Smooth muscle cell (in vitro differentiated cells): ENCODE measurements around the gene CBLL1. TPM values are rescaled to one million over a fixed set of nuclear protein-coding genes. Genes with fewer than 3 reads are reported as not detected.

Experiments used
- DNase-seq: peaks from one replicate; lab custom pipeline; 2025; ENCODE audit not compliant: unreplicated experiment; lab: John Stamatoyannopoulos, UW
- H2AFZ ChIP-seq: fragments of 200-600 bp; sonication (generic); 2 replicates; pipeline ENCODE4 v1.6.0; 2016; ENCODE audit warnings: antibody characterized with exemption, low read depth, mild to moderate bottlenecking
- H3F3A ChIP-seq: fragments of 200-600 bp; sonication (generic); 2 replicates; pipeline ENCODE4 v1.6.0; 2017; ENCODE audit warnings: antibody characterized with exemption, low read depth
- H3K27ac ChIP-seq: fragments of 200-600 bp; sonication (generic); 2 replicates; pipeline ENCODE4 v1.5.1; 2016; ENCODE audit warnings: low read depth, mild to moderate bottlenecking
- H3K27me3 ChIP-seq: fragments of 200-600 bp; sonication (generic); 2 replicates; pipeline ENCODE4 v1.6.1; 2016; ENCODE audit warnings: low read depth, mild to moderate bottlenecking
- H3K36me3 ChIP-seq: fragments of 200-600 bp; sonication (generic); 2 replicates; pipeline ENCODE4 v1.5.1; 2016; ENCODE audit warnings: low read depth
- H3K4me1 ChIP-seq: fragments of 200-600 bp; sonication (generic); 2 replicates; pipeline ENCODE4 v1.5.1; 2016; ENCODE audit warnings: low read depth
- H3K4me2 ChIP-seq: fragments of 200-600 bp; sonication (generic); 2 replicates; pipeline ENCODE4 v1.6.0; 2016; ENCODE audit warnings: mild to moderate bottlenecking
- H3K4me3 ChIP-seq: fragments of 200-600 bp; sonication (generic); 2 replicates; pipeline ENCODE4 v1.5.1; 2016; ENCODE audit warnings: mild to moderate bottlenecking
- H3K79me2 ChIP-seq: fragments of 200-600 bp; sonication (generic); 2 replicates; pipeline ENCODE4 v1.6.0; 2016; ENCODE audit warnings: low read depth, mild to moderate bottlenecking
- H3K9ac ChIP-seq: fragments of 200-600 bp; sonication (generic); 2 replicates; pipeline ENCODE4 v1.6.0; 2016; ENCODE audit warnings: low read depth
- H3K9me3 ChIP-seq: fragments of 200-600 bp; sonication (generic); replicated peaks from 2 replicates; pipeline ENCODE4 v1.5.1; 2016; ENCODE audit warnings: low read depth
- H4K20me1 ChIP-seq: fragments of 200-600 bp; sonication (generic); 2 replicates; pipeline ENCODE4 v1.6.0; 2016; ENCODE audit warnings: low read depth
- WGBS: methylation state at CpG from one replicate; pipeline ENCODE4 v1.1.7; 2016; ENCODE audit warnings: low lambda C conversion rate; 5-methylcytosine and 5-hydroxymethylcytosine counted together
- polyA plus RNA-seq: library from polyadenylated mRNA; unstranded; fragments of >200 nt; fragmentation: Nextera tagmentation; extraction: Ambion mirVana; gene quantifications from 2 replicates; pipeline ENCODE4 v1.2.1, GENCODE V29; 2016
- total RNA-seq: library from RNA; depleted of rRNA; stranded (reverse); fragments of >200 nt; gene quantifications from 2 replicates; pipeline ENCODE4 v1.2.3, GENCODE V29; 2014
- TF ChIP-seq, protein P1 (sequence below): fragments of 200-600 bp; sonication (generic); IDR thresholded peaks from 2 replicates; pipeline ENCODE4 v1.5.1; 2017; ENCODE audit warnings: borderline replicate concordance, mild to moderate bottlenecking, antibody characterized with exemption; ENCODE audit not compliant: insufficient read depth, poor library complexity, severe bottlenecking

The CBLL1 gene
- total and polyA plus RNA-seq, 2 experiments from 2014 or later, result 17.8 to 22.9 TPM

GRCh38 chr7:107768263-107768662 lies 24.3 kb downstream of the CBLL1 start:
- Histone ChIP-seq H3K27me3 (peaks cover 18% of the 10 kb centered on the region), H3K27ac (no peak overlapping the region), H3K4me1 (no peaks in the 10 kb centered on the region), H3K9me3 (no peaks in the 10 kb centered on the region), H4K20me1 (no peaks in the 10 kb centered on the region), H3K4me3 (no peak overlapping the region), H3K79me2 (no peaks in the 10 kb centered on the region), H3K36me3 (no peaks in the 10 kb centered on the region), H3F3A (no peaks in the 10 kb centered on the region), H3K4me2 (no peak overlapping the region), H2AFZ (no peak overlapping the region), H3K9ac (no peak overlapping the region)
- TF ChIP-seq, protein P1, sequence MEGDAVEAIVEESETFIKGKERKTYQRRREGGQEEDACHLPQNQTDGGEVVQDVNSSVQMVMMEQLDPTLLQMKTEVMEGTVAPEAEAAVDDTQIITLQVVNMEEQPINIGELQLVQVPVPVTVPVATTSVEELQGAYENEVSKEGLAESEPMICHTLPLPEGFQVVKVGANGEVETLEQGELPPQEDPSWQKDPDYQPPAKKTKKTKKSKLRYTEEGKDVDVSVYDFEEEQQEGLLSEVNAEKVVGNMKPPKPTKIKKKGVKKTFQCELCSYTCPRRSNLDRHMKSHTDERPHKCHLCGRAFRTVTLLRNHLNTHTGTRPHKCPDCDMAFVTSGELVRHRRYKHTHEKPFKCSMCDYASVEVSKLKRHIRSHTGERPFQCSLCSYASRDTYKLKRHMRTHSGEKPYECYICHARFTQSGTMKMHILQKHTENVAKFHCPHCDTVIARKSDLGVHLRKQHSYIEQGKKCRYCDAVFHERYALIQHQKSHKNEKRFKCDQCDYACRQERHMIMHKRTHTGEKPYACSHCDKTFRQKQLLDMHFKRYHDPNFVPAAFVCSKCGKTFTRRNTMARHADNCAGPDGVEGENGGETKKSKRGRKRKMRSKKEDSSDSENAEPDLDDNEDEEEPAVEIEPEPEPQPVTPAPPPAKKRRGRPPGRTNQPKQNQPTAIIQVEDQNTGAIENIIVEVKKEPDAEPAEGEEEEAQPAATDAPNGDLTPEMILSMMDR, result no peak
- 76% methylated on average over 1 of the region's 1 CpG for WGBS
- no peak for DNase-seq

DNA sequence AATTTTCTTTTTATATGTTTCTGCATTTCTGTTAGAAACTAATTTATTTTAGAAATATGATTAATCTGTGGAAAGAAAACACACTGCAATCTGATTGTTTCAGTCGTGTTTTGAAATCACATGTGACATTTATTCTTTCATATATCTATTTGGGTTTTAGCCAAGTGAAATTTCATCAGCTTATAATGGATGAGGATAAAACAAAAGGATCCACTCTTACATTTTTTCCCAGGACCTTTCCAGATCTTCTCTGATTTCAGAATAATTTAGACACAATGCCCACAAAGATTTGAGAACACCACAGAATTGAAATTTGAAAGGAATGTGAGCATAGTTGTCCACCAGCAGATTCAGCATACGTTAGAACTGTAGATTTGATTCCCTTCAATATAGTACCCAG lies 29.1 kb downstream of the CBLL1 start:
- H2AFZ ChIP-seq, result no peak overlapping the region
- H4K20me1 ChIP-seq, result no peaks in the 10 kb centered on the region
- no peak overlapping the region for H3K4me2 ChIP-seq
- no peaks in the 10 kb centered on the region for H3K79me2 ChIP-seq
- H3K36me3 ChIP-seq, result no peaks in the 10 kb centered on the region
- no peaks in the 10 kb centered on the region for H3F3A ChIP-seq
- WGBS, result 75% methylated on average over 2 of the region's 2 CpGs
- no peak overlapping the region for H3K4me3 ChIP-seq
- no peak overlapping the region for H3K9ac ChIP-seq
- no peaks in the 10 kb centered on the region for H3K4me1 ChIP-seq
- H3K27me3 ChIP-seq, result peaks cover 23% of the 10 kb centered on the region
- TF ChIP-seq, protein P1, result no peak
- H3K27ac ChIP-seq, result no peak overlapping the region
- DNase-seq, result no peak
- no peaks in the 10 kb centered on the region for H3K9me3 ChIP-seq

DNA sequence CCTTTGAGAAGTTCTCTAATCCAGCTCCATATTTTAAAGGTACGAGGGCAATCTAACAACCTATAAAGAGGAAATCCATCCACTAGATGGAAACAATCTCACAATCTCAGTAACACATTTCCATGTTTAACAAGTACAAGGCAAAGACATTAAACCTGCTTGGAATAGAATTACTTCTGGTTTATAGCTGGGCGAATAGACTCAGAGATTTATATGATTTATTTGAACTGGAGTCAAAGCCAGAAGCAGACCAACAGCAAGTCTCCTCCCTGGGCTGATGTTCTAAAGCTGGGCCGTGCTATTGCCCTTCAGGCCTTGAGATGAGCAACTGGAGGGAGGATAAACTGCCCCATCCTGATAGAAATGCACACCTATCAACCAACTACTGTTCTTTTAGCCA lies 33.8 kb downstream of the CBLL1 start:
- H3K4me1 ChIP-seq, result no peaks in the 10 kb centered on the region
- H3K27me3 ChIP-seq, result peaks cover 10% of the 10 kb centered on the region
- WGBS, result 92% methylated on average over 3 of the region's 3 CpGs
- no peak overlapping the region for H3K4me3 ChIP-seq
- no peak for DNase-seq
- no peak overlapping the region for H2AFZ ChIP-seq
- H3K4me2 ChIP-seq, result no peak overlapping the region
- H3K36me3 ChIP-seq, result no peaks in the 10 kb centered on the region
- no peaks in the 10 kb centered on the region for H3K79me2 ChIP-seq
- H3F3A ChIP-seq, result no peaks in the 10 kb centered on the region
- no peaks in the 10 kb centered on the region for H4K20me1 ChIP-seq
- TF ChIP-seq, protein P1, result no peak
- H3K9ac ChIP-seq, result no peak overlapping the region
- H3K9me3 ChIP-seq, result no peaks in the 10 kb centered on the region
- no peak overlapping the region for H3K27ac ChIP-seq

GRCh38 chr7:107778283-107778682 lies 34.3 kb downstream of the CBLL1 start:
- H3K27ac ChIP-seq, result no peak overlapping the region
- TF ChIP-seq, protein P1, result no peak
- WGBS, result 91% methylated on average over 4 of the region's 4 CpGs
- no peak overlapping the region for H3K4me2 ChIP-seq
- H3K4me3 ChIP-seq, result no peak overlapping the region
- H4K20me1 ChIP-seq, result no peaks in the 10 kb centered on the region
- no peaks in the 10 kb centered on the region for H3F3A ChIP-seq
- H3K9me3 ChIP-seq, result no peaks in the 10 kb centered on the region
- H3K4me1 ChIP-seq, result no peaks in the 10 kb centered on the region
- DNase-seq, result no peak
- no peaks in the 10 kb centered on the region for H3K36me3 ChIP-seq
- no peak overlapping the region for H2AFZ ChIP-seq
- H3K9ac ChIP-seq, result no peak overlapping the region
- peaks cover 5% of the 10 kb centered on the region for H3K27me3 ChIP-seq
- H3K79me2 ChIP-seq, result no peaks in the 10 kb centered on the region
